Measurements from ENCODE around the gene SLC45A1.
"Not testable (repeated sequence)": the region's sequence is repeated elsewhere in the genome, so short reads cannot be mapped to it uniquely, and the experiment has no call there.

SLC45A1 gene

GRCh38 chr1:8367571-8368194 lies 49.8 kb downstream of the SLC45A1 start:
- no peak for DNase-seq (ENCODE audit: low read depth)

- no peak for DNase-seq (ENCODE audit: low read depth)
Observed at GRCh38 chr1:8368956-8369639, 51.2 kb downstream of the SLC45A1 start.

- DNase-seq (ENCODE audit: low read depth), result no peak
Observed at GRCh38 chr1:8370046-8370881, 52.4 kb downstream of the SLC45A1 start.

- no peak for DNase-seq (ENCODE audit: low read depth)
Observed at GRCh38 chr1:8370905-8371315, 53.0 kb downstream of the SLC45A1 start.

- DNase-seq (ENCODE audit: low read depth), result no peak
Observed at GRCh38 chr1:8371372-8371991, 53.6 kb downstream of the SLC45A1 start.

- no peak for DNase-seq (ENCODE audit: low read depth)
Observed at GRCh38 chr1:8373125-8373524, 55.2 kb downstream of the SLC45A1 start.

- peak; percentile 64 for DNase-seq (ENCODE audit: low read depth)
Observed at GRCh38 chr1:8373581-8374241, 55.8 kb downstream of the SLC45A1 start.

GRCh38 chr1:8374356-8374755 lies 56.4 kb downstream of the SLC45A1 start:
- DNase-seq (ENCODE audit: low read depth), result no peak

- no peak for DNase-seq (ENCODE audit: low read depth)
Observed at GRCh38 chr1:8374812-8375211, 56.9 kb downstream of the SLC45A1 start.

- DNase-seq (ENCODE audit: low read depth), result no peak
Observed at GRCh38 chr1:8376358-8376840, 58.5 kb downstream of the SLC45A1 start.

GRCh38 chr1:8377271-8377981 lies 59.5 kb downstream of the SLC45A1 start:
- no peak for DNase-seq (ENCODE audit: low read depth)

- DNase-seq (ENCODE audit: low read depth), result no peak
Observed at GRCh38 chr1:8378178-8378577, 60.3 kb downstream of the SLC45A1 start.

GRCh38 chr1:8378981-8379470 lies 61.1 kb downstream of the SLC45A1 start:
- DNase-seq (ENCODE audit: low read depth), result no peak

GRCh38 chr1:8379513-8380186 lies 61.7 kb downstream of the SLC45A1 start:
- no peak for DNase-seq (ENCODE audit: low read depth)

- not testable (repeated sequence) for DNase-seq (ENCODE audit: low read depth)
Observed at GRCh38 chr1:8380310-8380709, 62.4 kb downstream of the SLC45A1 start.

- DNase-seq (ENCODE audit: low read depth), result no peak
Observed at GRCh38 chr1:8381618-8382017, 63.7 kb downstream of the SLC45A1 start.

- DNase-seq (ENCODE audit: low read depth), result no peak
Observed at GRCh38 chr1:8382051-8382505, 64.2 kb downstream of the SLC45A1 start.

- no peak for DNase-seq (ENCODE audit: low read depth)
Observed at GRCh38 chr1:8382608-8383505, 64.9 kb downstream of the SLC45A1 start.

GRCh38 chr1:8384088-8384487 lies 66.2 kb downstream of the SLC45A1 start:
- DNase-seq (ENCODE audit: low read depth), result no peak
